Fibroblast of skin of right quadriceps (primary cell): ENCODE results near the gene FBXO31.
A peak's percentile ranks its signal among the peaks of the same experiment; 100 is the strongest.

Experiments used
- DNase-seq: peaks from one replicate; pipeline ENCODE4 v3.0.0-alpha.2; 2013

Gene FBXO31

GRCh38 chr16:87361916-87362619, 21.5 kb downstream of the FBXO31 start:
- DNase-seq: no peak

DNA sequence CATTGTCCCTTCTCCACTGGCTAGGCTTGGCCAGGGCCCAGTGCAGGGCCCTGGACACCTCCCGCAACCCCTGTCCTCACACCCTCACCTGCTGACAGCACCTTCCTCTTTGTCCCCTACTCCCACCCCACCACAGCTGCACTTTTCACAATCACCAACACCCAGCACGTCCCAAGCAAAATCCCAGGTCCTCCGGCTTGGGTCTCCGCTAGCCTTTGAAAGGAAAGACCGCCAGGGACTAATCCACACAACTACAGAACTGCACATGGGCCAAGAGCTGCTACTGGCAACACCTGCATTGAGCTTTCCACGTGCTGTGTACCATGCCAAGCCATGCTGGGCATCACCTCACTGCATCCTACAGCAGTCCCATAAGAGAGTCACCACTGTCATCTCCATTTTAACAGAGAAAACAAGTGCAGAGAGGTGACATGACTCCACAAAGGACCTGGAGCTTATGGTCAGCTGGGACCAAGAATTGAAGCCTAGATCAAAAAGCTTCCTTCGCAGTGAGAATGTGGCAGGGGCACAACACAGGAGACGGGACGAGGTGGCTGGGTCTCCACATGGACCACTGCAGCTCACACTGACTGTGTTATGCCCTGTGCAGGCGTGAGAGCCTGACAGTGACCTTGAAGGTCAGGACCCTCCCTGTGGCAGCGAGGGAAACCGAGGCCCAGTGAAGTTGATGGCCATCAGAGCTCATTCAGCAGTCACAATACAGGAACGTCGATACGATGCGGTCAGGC, 22.5 kb downstream of the FBXO31 start:
- no peak for DNase-seq

DNA sequence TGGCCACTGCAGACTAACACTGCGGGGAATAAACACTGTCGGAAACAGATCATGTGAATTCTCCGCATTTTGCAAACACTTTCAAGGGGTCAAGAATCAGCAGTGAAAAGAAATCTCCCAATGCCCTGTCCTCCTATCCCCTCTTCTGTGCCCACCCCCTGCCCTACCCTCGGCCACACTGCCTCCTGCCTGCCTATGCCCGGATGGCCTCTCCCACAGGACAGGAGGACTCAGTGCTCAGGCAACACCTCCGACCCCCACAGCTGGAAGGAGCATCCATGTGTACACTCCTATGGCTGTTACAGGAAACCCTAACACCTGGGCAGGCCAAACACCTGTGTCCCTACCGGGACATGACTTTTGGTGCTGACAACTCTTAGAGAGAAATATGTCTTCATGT, 24.5 kb downstream of the FBXO31 start:
- DNase-seq: no peak

DNA sequence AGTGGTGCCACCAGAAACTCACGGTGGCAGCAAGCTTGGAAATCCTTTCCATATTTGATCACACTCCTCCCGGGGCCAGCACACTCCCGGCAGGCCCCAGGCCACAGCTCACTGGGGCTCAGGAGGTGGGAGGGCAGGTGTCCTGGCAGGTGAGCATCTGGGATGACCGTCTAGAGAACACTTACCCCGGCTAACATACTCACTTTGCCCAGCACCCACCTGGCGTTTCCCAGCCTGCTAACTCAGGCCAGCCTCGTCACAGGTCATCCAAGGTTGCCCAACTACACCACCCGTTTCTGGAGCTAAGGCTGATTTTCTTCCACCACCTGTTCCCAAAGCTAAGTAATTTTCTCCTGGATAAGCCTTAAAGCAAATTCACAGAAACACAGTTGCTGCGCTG, 24.9 kb downstream of the FBXO31 start:
- no peak for DNase-seq

DNA sequence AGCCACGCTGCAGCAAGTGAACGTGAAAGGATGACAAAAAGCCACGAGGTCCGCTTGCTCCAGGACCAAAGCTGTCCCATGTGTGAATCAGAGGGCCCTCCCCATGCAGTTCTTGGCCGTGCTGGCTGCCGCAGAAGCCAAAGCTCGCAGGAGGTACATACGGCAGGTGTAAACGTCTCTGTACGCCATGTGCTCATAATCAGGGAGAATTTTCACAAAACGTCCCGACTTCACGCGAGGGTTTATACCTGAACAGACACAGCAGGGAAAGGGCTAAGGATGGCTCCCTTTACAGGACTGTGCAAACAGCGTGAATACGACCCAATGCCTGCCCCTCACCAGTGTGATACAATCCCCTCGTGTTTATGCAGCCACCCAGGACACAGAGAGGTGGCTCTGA, 25.3 kb downstream of the FBXO31 start:
- no peak for DNase-seq

GRCh38 chr16:87356491-87356853, 27.1 kb downstream of the FBXO31 start:
- DNase-seq: no peak

DNA sequence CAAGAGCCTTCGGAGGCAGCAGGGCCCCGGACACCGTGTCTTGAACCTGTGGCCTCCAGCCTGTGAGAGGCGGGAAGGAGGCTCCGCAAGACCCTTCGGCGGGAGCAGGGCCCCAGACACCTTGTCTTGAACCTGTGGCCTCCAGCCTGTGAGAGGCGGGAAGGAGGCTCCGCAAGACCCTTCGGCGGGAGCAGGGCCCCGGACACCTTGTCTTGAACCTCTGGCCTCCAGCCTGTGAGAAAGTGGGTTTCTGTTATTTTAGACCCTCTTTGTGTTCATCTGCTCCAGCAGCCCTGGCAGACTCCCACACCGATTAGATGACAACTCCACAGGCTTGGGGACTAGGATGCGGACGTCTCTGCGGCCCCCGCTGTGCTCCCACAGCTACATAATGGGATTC, 30.0 kb downstream of the FBXO31 start:
- DNase-seq: no peak

DNA sequence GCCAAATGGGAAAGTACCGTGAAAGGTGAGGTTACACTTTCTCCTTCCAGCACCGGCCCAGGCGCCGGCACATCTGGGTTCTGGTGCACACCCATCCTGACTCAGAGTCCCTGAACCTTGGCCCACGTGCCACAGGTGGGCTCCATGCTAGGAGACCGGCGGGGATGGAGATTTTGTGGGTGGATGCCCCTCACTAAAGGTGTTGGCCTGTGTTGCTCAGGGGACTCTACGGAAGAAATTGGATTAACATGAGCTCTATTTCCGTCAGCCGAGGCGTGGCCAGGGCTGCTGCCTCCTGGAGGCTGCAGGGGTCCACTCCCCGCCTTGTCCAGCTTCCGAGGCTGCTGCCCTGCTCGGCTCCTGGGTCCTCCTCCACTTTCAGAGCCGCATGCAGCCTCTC, 30.8 kb downstream of the FBXO31 start:
- no peak for DNase-seq

DNA sequence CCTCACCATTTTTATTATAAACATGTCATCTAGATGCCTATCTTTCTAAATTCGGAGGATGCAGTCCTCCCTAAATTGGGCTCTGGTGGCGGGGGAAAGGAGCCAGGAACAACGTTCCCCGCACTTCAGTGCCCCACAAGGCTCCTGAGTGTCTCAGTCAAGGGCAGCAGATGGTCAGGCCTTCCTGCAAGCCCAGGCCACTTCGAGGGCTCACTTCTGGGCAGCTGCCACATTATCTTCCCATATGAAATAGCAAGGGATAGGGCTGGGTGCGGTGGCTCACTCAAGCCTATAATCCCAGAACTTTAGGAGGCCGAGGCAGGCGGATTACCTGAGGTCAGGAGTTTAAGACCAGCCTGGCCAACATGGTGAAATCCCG, 32.3 kb downstream of the FBXO31 start:
- DNase-seq: no peak

- peak; percentile 6 for DNase-seq
These were observed 32.8 kb downstream of the FBXO31 start for GRCh38 chr16:87350681-87351319.

- no peak for DNase-seq
These were observed 33.5 kb downstream of the FBXO31 start for GRCh38 chr16:87350031-87350430.

GRCh38 chr16:87348616-87349157, 34.9 kb downstream of the FBXO31 start:
- no peak for DNase-seq

DNA sequence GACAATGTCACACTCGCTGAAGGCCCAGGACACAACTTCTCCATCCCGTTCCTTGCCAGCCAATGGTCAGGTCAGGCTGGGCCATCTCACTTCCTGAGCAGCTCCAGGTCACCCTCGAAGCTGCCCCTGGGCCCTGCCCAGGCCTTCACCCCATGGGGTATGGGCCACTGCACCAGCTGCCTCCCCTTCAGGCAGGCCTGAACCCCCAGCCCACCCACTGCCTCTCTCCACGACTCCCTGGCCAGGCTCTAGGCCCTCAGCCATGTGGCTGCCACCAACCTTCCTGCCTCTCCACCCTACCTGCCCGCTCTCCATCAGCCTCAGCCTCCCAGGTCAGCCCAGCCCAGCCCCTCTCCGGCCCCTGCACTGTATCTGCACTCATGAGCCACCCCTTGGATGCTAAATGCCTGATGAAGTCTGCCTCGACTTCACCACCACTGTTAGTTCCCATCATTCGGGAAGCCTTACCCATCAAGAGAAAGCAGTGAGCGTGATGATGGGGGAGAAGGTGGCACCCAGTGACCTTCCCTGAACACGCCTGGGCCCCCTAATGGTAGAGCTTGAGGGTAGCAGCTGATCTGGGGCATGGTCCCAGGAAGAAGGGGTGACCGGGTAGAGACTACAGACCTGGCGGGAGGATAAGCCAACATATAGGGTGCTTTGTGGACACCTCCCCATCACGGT, 35.5 kb downstream of the FBXO31 start:
- no peak for DNase-seq

DNA sequence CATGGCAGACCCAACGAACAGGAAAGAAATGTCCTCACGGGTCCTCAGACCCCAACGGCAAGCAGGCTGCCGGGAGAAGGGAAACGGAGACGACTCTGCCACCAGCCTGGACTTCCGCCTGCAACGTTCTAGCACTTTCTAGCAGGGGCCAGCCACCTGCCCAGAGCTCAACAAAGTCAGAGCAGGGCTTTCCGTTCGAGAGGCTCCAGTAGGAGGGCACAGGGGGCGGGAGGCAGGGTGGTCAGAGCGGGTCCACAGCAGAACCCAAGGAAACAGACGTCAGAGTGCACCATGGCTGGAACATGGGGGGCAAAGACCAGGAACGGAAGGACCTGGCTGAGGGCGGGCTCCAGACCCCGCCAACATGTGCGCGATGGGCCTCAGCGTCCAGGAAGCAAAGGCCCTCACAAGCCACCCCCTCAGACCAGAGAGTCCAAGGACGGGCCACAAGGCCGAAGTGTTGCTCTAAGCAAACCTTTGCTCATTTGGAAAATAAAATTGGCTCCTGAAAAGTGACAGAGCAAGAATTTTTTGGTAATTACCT, 37.0 kb downstream of the FBXO31 start:
- DNase-seq: no peak

DNA sequence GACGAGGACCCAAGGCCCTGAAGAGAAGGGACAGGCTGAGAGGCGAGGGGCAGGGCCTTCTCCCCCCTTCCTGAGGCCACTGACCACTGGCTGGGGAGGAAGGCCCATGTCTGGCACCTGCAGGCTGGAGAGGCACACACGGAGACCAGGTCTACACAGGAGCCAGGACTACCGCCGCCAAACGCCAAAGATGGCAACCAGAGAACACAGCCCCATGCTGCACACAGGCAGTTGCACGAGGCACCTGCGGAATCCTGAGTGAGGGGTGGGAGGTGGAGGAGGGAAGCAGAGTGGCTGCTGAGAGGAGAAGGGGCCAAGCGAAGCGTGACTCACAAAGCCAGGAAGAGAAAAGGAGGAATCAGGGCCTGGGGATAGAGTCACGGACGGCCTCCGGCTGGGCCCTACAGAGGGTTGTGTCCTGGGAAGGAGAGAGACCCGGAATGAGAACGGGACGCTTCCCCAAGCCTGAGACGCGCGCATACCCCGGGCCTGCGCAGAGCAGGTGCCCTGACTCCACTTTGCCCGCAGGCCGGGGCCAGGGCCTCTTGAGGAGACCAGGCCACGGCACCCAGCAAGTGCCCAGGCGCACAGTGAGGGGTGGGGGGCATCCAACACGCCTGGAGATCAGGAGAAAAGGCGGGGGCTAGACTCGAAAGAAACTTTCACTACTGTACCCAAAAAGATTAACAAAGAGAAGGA, 37.7 kb downstream of the FBXO31 start:
- DNase-seq: no peak

GRCh38 chr16:87344931-87345631, 38.5 kb downstream of the FBXO31 start:
- no peak for DNase-seq

GRCh38 chr16:87344165-87344930, 39.2 kb downstream of the FBXO31 start:
- no peak for DNase-seq

GRCh38 chr16:87343753-87344050, 39.9 kb downstream of the FBXO31 start:
- no peak for DNase-seq

DNA sequence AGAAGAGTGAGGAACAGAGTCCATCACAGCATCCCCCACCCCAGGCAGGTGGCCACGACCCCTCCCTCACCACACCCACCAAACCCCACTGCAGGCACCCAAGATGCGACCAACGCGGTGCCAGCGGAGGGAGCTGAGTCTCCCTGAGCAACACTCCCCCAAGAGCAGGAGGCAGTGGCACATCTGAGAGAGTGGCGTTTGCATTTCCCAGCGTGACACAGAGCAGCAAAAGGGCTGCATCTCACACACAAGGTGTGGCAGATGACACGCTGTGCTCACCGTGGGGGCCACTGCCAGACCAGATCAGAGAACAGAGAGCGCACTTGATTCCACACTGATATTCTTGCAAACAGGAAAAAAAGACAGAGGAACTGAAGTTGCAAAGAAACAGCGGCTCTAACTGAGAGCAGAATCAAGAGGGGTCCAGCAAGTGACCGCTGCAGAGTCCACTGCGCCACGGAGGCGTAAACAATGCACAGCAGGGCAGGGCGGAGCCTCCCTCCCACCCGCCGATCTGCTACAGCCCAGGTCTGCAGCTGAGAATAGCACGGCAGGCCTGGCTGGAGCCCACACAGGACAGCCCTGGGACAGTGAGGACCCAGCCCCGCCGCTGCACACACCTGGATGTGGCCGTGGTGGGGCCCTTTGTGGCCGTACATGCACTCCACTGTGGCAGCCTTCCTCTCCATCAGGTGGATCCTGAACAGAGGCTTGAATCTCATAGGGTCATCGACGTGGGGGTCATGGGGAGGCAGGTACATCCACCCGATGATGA, 40.4 kb downstream of the FBXO31 start:
- no peak for DNase-seq

DNA sequence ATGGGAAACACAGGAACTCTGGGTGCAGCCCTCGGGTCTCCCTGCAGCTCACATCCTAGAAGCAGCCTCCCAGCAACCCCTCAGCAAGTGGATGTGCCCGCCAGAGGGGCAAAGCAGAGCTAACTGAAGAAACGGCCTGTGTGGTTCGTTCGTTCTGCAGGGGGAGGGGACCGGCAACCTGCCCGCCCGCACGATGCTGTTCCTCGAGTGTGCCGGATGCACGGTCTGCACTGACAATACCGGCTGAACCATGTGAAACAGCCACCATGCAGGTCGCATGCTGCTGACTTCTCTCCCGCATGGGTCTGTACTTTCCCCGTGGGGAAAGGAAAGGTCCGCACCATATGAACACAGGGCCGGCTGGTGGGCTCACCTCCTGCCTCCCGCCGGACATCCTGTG, 41.1 kb downstream of the FBXO31 start:
- DNase-seq: no peak
